GM19463 (cell line): ENCODE data around the gene DOCK9.
A peak's percentile ranks its signal among the peaks of the same experiment; 100 is the strongest.

Experiments
- ATAC-seq: cut with Tn5 transposase; IDR thresholded peaks from one replicate; pipeline ENCODE4 v1.9.1; 2021; ENCODE audit warnings: mild to moderate bottlenecking, moderate library complexity; ENCODE audit not compliant: unreplicated experiment

The DOCK9 gene

DNA sequence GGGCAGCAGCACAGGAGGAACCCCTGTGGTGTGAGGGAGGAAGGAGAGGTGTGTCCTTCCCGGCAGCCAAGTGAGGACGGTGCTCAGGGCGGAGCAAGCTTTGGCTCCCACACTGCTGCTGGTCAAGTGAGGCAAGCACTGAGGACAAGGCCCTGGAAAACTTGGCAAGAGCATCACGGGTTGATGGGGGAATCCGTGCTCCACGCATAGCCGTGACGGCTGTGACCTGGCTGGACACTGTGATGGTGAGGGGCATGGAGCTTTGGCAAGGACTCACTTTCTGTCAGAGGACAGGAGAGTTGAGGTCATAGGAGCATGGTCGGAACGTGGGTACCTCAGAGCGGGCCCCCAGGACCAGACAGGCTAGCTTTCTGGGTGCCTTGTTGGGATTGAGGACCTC lies 196.4 kb downstream of the DOCK9 start:
- ATAC-seq: no peak

DNA sequence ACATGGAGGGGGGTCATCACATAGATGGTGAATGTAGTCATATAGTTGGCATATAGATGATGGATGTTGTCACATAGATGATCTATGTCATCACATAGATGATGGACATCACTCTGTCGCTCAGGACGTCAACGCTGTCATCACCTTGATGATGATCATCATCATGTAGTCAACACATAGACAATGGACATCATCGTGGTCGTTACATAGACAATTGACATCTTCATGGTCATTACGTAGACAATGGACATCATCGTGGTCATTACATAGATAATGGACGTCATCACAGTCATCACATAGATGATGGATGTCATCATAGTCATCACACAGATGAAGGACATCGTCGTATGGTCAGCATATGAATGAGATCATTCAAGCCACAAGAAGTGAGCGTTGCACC lies 196.8 kb downstream of the DOCK9 start:
- no peak for ATAC-seq

DNA sequence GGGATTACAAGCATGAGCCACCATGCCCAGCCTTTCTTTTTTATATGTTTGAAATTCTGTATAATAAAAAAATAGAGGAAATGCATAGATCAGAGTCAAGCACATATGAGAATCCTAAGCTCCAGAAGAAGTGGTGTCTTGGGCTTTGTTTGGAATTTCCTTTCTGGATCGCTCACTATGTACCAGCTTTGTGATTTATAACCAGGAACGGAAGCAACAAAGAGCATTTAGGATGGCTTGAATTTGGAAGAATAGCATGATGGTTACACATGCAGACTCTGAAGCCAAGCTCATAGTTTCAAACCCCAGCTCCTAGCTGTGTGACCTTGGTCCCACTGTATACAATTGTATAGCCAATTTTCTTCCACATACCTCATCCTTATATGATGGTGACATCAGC lies 197.4 kb downstream of the DOCK9 start:
- ATAC-seq: no peak

DNA sequence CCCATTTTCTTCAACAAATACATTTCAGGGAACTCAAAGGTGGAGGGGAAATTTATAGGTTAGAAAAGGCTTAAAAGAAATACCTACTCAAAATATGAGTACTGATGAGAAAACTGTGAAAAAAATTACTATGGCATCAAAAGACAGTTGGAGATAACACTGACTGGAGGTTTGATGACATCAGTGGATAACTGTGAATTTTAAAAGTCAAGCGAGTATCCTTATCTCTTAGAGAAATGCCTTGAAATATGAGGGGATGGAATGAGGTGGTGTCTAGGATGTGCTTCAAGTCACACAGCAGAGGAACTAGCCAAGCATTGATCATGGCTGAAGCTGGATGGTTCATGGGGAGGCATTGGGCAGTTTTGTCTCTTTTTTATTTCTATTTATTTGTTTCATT lies 198.2 kb downstream of the DOCK9 start:
- ATAC-seq: no peak

DNA sequence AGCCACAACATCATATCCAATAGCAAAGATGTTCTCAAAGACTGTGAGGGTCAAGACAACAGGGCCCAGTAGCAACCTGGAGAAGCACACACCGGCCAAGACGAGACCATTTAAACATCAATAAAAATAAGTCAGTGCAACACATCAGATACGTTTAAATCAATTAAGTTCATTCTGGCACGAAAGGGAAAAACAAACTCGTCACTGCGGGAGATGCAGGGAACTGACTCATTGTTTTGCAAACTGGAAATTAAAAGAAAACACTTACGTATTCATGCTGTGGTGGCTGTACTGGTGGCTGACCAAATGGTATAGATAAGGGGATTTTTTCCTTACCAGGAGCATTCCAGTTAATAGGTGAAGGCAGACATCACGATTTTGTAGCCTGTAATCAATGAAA lies 199.1 kb downstream of the DOCK9 start:
- no peak for ATAC-seq

DNA sequence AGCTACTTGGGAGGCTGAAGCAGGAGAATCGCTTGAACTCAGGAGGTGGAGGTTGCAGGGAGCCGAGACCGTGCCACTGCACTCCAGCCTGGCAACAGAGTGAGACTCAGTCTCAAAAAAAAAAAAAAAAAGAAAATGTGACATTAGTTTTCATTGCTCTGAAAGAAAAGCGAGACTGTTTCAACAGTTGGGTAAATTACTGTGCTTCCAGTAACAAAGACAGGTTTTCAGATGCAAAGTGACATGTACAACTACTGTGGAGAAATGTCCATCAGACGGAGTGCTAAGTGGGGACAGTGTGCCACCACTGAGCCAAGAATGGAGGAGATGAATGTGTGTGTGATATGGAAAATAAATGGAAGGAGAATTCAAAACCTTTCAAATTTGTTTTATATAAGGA lies 201.2 kb downstream of the DOCK9 start:
- ATAC-seq: no peak

DNA sequence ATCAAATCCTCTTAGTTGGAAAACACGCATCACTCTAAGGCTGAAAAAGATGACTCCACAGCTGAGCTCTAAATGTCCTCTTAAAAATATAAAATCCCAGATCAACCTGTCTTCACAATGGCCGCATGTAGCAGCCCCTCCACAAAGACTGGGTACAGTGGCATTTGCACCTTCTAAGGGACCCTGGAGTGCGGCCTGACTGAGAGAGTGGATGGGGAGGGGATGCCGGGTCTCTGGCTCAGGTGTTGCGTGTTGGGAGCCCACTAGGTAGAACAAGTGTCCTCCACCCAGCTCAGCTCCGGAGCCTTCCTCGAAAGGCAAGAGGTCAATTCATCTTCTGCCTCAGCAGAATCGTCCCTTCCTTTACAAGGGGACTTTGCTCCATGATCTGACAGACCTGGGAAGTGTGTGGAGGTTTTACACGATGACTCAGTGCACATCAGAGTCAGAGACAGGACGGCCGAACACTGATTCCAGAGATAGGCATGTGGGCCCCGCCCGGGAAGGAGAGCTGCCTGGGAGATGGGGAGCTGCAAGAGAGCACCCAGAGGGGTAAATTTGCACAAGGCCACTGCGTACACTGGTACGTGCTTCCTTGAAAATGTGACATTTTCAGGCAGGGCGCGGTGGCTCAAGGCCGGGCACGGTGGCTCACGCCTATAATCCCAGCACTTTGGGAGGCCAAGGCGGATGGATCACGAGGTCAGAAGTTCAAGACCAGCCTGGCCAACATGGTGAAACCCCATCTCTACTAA lies 201.8 kb downstream of the DOCK9 start:
- ATAC-seq: no peak

DNA sequence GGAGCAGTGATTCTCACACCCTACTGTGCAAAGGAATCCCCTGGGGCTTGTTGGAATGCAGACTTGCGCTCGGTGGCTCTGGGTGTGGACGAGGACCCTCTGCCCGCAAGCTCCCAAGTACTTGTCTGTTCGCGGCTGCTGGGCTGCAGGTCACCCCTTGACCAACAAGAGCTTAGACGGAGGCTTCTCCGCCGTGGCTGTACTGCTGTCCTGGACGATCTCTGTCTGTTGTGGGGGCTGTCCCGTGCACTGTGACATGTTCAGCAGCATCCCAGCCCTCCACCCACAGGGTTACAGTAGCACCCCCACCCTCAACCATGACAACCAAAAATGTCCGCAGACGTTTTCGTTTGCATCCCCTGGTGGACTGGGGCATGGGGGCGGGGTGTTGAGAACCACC lies 202.5 kb downstream of the DOCK9 start:
- no peak for ATAC-seq

DNA sequence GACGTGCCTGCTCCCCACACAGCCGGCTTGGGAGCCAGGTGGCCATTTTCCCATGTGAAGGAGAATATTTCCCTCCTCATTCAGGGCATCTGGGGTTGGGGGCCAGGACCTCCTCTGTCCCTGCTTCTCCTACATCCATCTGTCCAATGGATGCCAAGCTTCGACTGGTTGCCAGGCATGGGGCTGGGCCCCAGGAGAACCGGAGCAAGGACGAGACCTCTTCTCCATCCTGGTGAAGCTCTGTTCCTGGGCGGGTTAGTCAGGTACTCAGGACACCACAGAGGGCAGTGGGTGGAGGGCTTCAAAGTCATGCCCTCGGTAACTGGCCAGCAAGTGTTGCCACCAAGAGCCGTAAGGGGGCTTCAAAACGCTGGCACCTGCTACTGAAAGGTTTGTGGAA lies 203.1 kb downstream of the DOCK9 start:
- no peak for ATAC-seq

DNA sequence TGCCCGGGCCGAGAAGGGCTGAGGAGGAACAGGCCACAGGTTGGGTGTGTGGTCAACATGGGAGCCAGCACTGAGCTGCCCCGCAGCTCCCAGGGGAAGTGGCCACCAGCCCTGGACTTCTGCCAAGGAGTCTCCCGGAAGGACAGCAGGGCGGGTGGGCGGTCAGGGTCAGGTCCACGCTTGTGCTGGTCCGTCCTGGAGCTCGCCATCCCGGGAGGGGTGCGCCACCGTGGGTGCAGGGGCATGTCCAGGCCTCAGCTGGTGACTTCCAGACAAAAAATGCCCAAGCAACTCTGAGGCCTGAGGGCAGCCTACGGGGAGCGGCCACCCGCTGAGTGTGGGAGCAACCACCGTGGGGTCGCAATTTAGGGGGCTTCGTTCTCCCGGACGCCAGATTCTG lies 203.9 kb downstream of the DOCK9 start:
- ATAC-seq: no peak

DNA sequence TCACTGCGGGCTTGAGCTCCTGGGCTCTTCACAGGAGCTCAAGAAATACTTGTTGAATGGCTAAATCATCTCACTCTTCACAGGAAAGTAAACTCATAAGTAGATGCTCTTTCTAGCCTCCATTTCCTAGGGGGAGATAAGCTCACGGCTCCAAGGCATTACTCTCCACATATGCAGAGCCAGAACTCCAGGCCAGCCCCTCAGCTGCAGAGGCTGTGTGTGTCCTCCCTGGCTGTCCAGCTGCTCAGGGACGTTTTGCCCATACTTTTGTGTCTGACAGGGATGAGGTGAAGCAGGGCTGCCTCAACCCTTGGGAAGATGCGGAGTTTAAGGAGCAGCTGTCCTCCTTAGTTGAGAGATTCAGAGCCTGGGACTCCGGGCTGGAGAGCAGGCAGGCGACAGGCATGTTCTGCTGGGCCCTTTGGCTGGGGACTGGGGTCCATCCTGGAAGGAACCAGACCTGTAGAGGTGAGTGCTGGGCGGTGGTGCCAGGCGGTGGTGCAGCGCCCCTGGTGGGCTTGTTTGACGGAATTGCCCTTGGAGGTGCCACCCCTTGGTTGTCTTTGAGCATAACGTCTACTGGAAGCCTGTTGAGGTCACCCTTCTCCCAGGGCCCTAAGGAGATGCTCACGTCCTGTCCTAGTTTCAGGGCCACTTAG lies 204.9 kb downstream of the DOCK9 start:
- no peak for ATAC-seq

DNA sequence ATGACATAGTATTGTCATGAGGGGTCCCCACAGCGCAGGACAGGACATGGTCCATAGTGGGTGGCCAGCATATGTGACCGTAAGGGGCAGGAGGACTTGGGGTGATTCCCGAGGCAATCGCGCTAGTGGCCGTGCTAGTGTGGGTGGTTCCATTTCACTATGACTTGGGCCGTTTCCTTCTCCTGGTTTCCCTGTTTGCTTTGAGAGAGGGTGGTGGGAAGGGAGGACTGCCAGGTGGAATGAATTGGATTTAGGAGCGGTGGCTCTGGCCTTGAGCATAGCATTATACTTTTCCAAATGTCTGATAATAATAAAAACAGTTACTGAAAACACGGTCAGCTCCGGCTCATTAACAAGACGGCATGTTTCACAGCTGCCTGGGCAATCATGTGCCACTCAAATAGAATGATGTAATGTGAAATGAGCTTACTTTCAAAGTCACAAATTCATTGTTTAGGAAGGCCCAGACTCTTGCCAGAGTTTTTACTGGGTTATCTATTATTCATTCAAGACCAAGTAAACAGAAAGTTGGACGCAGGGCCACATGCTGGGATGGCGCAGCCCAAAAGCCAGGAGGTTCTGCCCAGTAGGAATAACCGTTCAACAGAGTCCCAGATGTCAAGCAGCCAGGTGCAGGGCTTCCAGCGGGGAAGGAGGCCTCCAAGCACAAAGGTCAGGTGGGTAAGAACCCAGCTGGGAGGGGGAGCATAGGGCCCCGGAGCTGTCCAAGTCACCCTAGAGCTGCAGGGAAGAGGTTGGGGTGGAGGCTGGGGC lies 205.8 kb downstream of the DOCK9 start:
- ATAC-seq: no peak

DNA sequence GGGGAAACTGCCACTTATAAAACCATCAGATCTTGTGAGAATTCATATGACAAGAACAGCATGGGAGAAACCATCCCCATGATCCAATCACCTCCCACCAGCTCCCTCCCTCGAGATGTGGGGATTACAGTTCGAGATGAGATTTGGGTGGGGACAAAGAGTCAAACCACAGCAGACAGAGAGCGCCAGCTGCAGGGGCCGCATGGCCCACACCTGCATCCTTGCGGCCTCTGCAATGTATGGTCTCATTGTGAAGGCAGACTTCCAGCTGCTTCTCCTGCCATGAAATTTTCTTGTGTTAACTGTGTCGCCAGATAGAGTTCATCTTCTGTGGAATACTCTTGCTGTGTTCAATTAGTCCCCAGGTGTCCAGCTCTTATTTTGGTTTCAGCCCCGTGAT lies 208.1 kb downstream of the DOCK9 start:
- no peak for ATAC-seq

DNA sequence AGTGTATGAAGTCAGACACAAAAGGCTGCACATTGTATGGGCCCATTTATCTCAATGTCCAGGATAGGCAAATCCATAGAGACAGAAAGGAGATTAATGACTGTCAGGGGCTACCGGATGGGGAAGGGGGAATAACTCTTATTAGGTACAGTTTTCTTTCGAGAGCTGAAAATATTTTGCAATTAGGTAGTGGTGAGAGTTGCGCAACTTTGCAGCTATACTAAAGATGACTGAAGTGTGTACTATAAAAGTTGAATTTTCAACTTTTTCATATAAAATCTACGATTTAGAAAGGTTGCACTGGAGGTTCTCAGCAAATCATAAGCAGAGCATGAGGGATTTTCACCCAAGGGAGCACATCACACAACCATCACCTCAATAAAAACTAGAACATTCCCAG lies 209.3 kb downstream of the DOCK9 start:
- ATAC-seq: no peak

DNA sequence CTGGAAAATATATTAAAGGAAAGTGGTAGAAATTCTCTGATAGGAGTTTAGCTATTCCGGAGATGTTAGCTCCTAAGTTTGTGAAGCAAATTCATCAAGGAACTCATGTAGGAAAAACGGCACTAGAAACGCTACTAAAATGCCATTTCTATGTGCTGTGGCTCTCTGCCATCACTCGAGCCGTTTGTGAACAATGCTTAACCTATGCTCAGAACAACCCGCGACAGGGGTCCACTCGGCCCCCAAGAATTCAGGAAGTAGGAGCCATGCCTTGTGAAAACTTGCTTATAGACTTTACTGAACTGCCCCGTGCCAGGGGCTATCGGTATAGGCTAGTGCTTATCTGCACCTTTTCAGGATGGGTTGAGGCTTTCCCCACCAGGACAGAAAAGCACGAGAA lies 211.2 kb downstream of the DOCK9 start:
- no peak for ATAC-seq

DNA sequence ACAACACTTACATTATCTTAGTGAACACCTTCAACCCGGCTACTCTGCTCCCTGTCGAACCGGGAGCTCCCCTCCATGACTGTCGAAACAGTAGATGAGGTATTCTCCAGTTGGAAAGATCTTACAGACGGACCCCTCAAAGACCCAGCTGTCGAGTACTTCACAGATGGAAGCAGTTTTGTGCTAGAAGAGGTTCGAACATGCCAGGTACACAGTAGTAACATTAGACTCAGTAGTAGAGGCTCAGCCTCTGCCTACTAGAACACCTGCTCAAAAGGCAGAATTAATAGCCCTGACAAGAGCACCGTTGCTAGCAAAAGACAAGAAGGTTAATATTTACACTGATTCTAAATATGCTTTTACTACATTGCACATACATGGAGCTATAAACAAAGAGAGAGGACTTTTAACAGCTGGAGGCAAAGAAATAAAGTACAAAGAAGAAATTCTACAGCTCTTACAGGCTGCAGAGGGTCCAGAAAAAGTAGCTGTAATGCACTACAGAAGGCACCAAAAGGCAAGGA lies 211.8 kb downstream of the DOCK9 start:
- no peak for ATAC-seq

DNA sequence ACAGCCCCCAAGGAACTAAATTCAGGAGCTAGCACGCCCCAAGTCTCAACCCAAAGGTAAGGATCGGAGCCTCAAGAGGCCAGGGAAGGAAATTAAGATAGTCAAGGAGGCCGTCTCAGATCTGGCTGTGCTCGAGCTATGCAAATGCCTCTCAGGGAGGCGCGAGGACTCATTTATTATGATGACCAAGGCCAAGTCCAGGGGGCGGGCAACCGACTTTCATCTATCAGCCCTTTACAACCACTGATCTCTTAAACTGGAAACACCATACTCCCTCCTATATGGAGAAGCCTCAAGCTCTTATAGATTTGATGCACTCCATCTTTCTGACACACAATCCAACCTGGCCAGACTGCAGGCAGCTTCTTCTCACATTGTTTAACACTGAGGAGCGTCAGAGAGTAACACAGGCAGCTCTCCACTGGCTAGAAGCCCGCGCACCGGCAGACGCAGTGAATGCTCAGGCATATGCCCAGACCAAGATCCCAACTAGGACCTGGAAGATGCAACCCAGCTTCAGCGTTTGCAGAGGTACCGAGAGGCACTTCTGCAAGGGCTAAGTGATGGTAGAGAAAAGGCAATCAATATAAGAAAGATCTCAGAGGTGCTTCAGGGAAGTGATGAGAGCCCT lies 215.8 kb downstream of the DOCK9 start:
- peak; percentile 39 for ATAC-seq

DNA sequence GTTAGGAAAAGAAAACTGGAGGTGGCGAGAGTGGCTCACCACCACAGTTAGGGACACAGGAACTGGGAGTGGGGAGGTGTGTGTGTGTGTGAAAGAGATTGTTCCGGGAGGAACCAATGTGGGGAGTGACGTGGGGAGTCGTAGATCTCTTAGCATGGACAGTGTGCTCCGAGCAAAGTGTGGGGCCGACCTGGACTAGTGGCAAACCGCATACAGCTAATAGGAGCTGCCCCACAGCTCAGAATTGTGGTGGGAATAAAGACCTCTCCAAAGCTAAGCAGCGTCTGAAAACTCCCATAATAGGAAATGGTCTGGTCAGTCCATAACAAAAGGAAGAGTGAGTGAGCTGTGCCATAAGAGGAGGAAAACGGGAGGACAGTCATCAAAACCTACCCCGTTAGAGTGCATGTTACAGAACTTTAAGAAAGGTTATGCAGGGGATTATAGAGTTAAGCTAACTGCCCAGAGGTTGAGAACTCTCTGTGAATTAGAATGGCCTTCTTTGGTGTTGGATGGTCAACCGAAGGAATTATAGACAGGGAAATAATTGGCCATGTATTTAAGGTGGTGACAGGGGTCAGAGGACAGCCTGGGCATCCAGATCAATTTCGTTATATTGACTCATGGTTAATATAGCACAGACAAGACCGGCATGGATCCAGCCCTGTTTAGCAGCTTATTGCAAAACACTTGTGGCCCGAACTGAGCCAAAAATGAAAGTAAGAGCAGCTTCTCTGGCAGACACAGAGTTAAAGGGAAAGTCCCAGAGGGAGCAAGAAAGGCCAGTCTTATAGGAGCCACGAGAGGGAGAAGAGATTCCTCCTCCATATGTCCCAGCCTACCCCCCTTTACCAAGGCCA lies 216.5 kb downstream of the DOCK9 start:
- peak; percentile 95 for ATAC-seq

DNA sequence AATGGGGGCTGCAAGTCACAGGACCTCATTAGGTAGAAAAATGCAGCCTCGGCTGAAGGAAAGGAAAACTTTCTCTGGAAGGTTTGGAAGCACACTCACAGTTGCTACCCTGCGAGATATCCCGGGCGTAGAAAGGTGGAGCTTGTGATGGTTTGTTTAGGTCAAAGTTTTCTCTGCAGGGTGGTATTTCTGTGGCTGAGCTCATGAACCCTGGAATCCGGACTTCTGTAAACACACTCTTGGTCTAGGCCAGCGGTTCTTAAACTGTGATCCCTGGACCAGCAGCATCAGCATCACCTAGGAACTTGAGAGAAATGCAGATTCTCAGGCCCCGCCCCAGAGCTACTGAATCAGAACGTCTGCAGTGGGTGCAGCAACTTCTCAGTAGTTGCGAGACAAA lies 222.1 kb downstream of the DOCK9 start:
- ATAC-seq: no peak

DNA sequence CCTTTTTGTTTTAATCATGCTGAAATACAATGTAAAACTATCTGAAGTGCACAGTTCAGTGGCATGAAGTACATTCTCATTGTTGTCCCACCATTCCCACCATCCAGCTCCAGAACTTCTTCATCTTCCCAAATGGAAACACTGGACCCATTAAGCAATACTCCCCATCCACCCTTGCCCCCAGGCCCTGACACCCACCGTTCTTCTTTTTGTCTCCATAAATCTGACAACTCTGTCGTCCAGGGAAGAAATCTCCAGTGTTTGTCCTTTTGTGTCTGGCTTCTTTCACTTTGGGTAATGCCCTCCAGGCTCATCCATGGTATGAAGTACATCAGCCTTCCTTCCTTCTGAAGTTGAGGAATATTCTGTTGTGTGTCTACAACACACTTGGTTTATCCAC lies 222.7 kb downstream of the DOCK9 start:
- no peak for ATAC-seq
